Endothelial cell of hepatic sinusoid (primary cell): ENCODE measurements around the gene PAX6.

Experiments
- in situ Hi-C: cut with HindIII; loops from 2 replicates; pipeline ENCODE4 v1.10.0; 2017; ENCODE audit warnings: low sequenced_read_pairs

The PAX6 gene

GRCh38 chr11:31810779-31811647 is at the start of gene PAX6:
Gene PAX6, minus strand, starts transcription at chr11:31811322. Its CDS starts 4,911 bp downstream, at chr11:31806411.
- in situ Hi-C loops, result no loop called here

DNA sequence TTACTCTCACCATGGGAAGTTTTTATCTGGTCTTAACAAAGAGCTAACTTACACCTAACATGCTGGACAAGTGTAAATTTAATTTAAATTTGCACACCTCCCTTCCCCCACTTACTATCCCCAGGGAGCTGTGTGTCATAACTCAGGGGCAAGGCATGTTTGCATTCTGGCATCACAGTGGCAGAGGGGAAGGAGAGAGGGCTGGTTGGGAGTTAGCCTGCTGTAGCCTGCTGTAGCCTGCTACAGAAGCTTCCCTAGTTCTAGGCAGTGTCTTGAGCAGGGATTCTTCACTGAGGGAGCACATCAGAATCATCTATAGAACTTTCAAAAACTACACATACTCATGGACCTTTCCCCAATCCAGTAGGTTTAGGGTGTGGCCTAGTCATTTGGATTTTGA is 49.3 kb upstream of the PAX6 start:
- in situ Hi-C loops, result no loop called here

DNA sequence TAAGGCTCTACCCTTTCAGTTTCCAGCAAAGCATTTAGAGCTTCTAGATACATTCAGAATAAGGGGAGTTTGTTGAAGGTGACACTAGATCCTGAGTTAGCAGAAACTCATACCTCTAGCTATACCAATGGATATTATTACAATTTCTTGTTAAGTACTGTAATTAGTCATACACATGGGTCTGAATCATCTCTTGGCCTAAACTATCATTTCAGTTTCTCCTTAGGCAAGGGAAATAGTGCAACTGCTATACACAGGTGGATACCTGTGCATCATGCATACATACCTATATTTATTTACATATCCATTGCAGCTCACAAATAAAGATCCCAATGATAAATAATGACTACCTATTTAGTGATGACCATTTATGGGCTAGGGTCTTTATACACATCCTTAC is 45.1 kb upstream of the PAX6 start:
- in situ Hi-C loops, result no loop called here

GRCh38 chr11:31855466-31855865 is 44.3 kb upstream of the PAX6 start:
- in situ Hi-C loops, result no loop called here

GRCh38 chr11:31850365-31850764 is 39.2 kb upstream of the PAX6 start:
- in situ Hi-C loops, result no loop called here

DNA sequence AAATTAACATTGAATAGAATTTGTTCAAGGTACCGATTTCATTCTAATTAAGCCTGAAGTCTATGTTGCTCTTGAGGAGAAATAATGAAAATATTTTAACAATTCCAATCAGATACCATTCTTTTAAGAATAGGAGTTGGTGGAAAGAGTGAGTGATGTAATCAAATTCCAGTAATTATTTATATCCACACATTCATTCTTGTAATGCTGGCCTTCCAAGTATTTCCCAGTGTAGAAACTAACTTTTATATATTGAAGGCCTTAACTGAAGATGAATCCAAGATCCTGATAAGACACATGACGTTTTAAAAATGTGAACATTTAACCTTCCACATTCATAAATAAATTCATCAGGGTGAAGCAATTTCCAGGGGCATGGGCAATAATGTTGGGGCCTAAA is 36.6 kb upstream of the PAX6 start:
- in situ Hi-C loops, result no loop called here

- in situ Hi-C loops, result no loop called here
Measured at GRCh38 chr11:31845331-31845730, 34.2 kb upstream of the PAX6 start.

DNA sequence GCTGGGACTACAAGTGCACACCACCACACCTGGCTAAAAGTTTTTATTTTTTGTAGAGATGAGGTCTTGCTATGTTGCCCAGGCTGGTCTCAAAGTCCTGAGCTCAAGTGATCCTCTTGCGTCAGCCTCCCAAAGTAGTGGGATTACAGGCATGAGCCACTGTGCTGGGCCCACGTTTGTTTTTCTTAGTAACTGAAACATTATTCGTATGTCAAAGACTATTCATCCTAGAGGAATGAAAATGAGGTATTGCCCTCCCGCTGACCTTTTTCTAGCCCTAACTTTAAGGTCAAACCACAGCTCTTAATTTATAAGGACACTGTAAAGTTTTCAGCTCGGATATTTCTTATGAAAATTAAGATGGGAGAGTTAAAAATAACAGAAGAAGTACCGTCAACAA is 33.2 kb upstream of the PAX6 start:
- in situ Hi-C loops, result no loop called here

DNA sequence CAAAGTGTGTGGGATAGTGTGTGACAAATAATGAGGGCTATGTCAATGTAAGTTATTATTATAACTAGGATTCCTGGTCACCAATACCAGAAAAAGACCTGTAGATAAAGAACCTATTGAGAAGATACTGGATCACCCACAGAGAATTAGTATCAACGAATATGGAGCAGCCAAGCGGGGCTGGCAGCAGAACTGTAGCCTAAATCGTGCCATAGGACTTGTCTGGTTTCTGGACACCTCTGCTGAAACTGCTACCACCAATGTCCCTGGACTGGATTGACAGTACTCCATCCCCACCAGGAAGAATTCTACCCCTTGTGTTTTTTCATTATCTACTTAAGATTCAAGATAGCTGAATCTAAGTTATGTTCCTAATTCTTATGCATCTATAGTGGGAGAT is 30.3 kb upstream of the PAX6 start:
- in situ Hi-C loops, result no loop called here

DNA sequence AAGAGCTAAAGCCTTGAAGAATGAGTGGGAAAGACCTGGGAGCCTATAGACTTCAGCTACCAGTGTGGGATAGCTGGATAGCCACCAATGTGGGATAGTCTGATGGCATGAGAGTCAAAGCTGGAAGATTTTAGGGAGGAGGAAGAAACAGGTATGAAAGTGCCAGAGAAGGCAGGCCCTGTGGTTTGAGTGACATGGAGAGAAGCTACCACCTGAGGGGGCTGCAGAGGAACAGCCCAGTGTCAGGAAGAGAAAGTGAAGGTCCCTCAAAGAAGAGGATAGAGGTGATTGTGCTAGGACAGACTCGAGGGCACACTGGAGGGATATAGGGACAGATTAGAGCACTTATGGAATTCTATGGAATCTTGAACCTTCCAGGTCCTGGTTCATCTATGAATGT is 23.1 kb upstream of the PAX6 start:
- in situ Hi-C loops, result no loop called here

- in situ Hi-C loops, result no loop called here
Measured at GRCh38 chr11:31830406-31830805, 19.3 kb upstream of the PAX6 start.

- in situ Hi-C loops, result no loop called here
Measured at GRCh38 chr11:31828217-31828616, 17.1 kb upstream of the PAX6 start.

- in situ Hi-C loops, result no loop called here
Measured at GRCh38 chr11:31827455-31828206, 16.5 kb upstream of the PAX6 start.

GRCh38 chr11:31826536-31827438 is 15.7 kb upstream of the PAX6 start:
- in situ Hi-C loops, result no loop called here

- in situ Hi-C loops, result no loop called here
Measured at GRCh38 chr11:31825838-31826484, 14.8 kb upstream of the PAX6 start.

GRCh38 chr11:31824879-31825837 is 14.0 kb upstream of the PAX6 start:
- in situ Hi-C loops, result no loop called here

GRCh38 chr11:31824332-31824878 is 13.3 kb upstream of the PAX6 start:
- in situ Hi-C loops, result no loop called here

- in situ Hi-C loops, result no loop called here
Measured at GRCh38 chr11:31823644-31824331, 12.7 kb upstream of the PAX6 start.
